GM12878 (cell line): Measurements from ENCODE around the gene MYBPHL.

Source experiments
- CEBPB ChIP-seq, 2 experiments: fragments of 150-350 bp in 1 of 2; IDR thresholded peaks; 2 replicates each; pipeline ENCODE4 v1.6.1; 2012 to 2014; ENCODE audit warnings: low read depth in 2 of 2, low read length in 2 of 2, borderline replicate concordance in 1 of 2, inconsistent platforms in 1 of 2
- EP300 ChIP-seq, 2 experiments: fragments of 150-350 bp in 1 of 2; IDR thresholded peaks; 2 replicates each; pipeline ENCODE4 v1.6.1; 2011 to 2012; ENCODE audit warnings: low read depth in 2 of 2, low read length in 2 of 2, borderline replicate concordance in 1 of 2, improper control_type of control experiment in 1 of 2, inconsistent platforms in 1 of 2; ENCODE audit not compliant: control insufficient read depth in 1 of 2
- USF1 ChIP-seq: IDR thresholded peaks from 2 replicates; pipeline ENCODE4 v1.6.1; 2011; ENCODE audit warnings: borderline replicate concordance, low read depth, mild to moderate bottlenecking, moderate library complexity, mixed read lengths, low read length; ENCODE audit not compliant: insufficient read depth; ENCODE audit errors: extremely low read length
- TF ChIP-seq, protein P1 (sequence below), 3 experiments: IDR thresholded peaks in 2 of 3; conservative IDR thresholded peaks in 1 of 3; 2 replicates each; pipeline ENCODE4 v1.5.1; 2011; ENCODE audit warnings: low read depth in 3 of 3, low read length in 3 of 3, mild to moderate bottlenecking in 3 of 3, control low read depth in 2 of 3, moderate library complexity in 2 of 3, inconsistent platforms in 1 of 3, mixed read lengths in 1 of 3; ENCODE audit not compliant: control insufficient read depth in 2 of 3, insufficient read depth in 1 of 3; ENCODE audit errors: extremely low read depth in 1 of 3

DNA sequence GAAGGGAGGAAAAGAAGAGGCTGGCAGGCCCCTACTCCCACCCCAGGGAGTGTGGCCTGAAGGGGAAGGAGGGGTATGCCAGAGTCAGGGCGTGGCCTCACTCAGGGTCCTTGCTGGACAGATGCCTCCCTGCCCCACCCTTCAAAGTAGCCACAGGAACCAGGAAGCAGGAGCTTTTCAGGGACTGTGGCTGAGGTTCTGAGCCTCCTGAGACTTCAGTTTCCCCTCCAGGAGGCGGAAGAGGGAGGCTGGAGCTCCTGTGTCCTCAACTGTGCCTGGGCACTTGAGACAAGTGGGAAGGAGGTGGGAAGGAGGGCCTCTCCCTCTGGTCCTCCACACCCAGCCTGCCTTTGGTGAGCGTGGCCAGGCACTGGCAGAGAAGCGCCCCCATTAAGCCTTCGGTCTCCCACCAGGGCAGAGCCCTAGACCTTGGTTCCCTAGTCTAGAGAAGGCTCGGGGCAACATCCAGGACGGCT is 52.2 kb downstream of the MYBPHL start:
- TF ChIP-seq CEBPB (IDR thresholded peaks at IDR 0.05; ENCODE audit: borderline replicate concordance in 1 of 2, low read depth in 2 of 2, low read length in 2 of 2), result no peak
- TF ChIP-seq, protein P1, sequence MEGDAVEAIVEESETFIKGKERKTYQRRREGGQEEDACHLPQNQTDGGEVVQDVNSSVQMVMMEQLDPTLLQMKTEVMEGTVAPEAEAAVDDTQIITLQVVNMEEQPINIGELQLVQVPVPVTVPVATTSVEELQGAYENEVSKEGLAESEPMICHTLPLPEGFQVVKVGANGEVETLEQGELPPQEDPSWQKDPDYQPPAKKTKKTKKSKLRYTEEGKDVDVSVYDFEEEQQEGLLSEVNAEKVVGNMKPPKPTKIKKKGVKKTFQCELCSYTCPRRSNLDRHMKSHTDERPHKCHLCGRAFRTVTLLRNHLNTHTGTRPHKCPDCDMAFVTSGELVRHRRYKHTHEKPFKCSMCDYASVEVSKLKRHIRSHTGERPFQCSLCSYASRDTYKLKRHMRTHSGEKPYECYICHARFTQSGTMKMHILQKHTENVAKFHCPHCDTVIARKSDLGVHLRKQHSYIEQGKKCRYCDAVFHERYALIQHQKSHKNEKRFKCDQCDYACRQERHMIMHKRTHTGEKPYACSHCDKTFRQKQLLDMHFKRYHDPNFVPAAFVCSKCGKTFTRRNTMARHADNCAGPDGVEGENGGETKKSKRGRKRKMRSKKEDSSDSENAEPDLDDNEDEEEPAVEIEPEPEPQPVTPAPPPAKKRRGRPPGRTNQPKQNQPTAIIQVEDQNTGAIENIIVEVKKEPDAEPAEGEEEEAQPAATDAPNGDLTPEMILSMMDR (IDR thresholded peaks at IDR 0.05 in 2 of 3, conservative IDR thresholded peaks at IDR 0.05 in 1 of 3; ENCODE audit: control insufficient read depth in 2 of 3, extremely low read depth in 1 of 3, insufficient read depth in 1 of 3, low read depth in 3 of 3, low read length in 3 of 3), result no peak
- TF ChIP-seq USF1, result no peak
- TF ChIP-seq EP300 (IDR thresholded peaks at IDR 0.05; ENCODE audit: borderline replicate concordance in 1 of 2, control insufficient read depth in 1 of 2, low read depth in 2 of 2, low read length in 2 of 2), result no peak
